H1 (cell line): Measurements from ENCODE around the gene MAP2K5.

Experiments used
- CHD1 ChIP-seq: IDR thresholded peaks from 2 replicates; pipeline ENCODE4 v1.6.1; 2012; ENCODE audit warnings: low read depth, low read length, improper control_type of control experiment
- CREB1 ChIP-seq: IDR thresholded peaks from 2 replicates; pipeline ENCODE4 v1.6.1; 2012; ENCODE audit warnings: inconsistent platforms
- CTCF ChIP-seq, 3 experiments: IDR thresholded peaks; 1 replicate in 2 of 3; 2 replicates in 1 of 3; pipeline versions ENCODE4 v1.5.1 to v1.6.1; 2011; ENCODE audit warnings: low read length in 3 of 3, mild to moderate bottlenecking in 3 of 3, inconsistent platforms in 2 of 3, low read depth in 1 of 3, moderate library complexity in 1 of 3; ENCODE audit not compliant: insufficient read depth in 1 of 3; ENCODE audit errors: control extremely low read depth in 1 of 3
- EP300 ChIP-seq, 2 experiments: IDR thresholded peaks; 1 replicate in 1 of 2; 2 replicates in 1 of 2; pipeline ENCODE4 v1.6.1; 2011 to 2012; ENCODE audit warnings: low read depth in 2 of 2, low read length in 2 of 2, mild to moderate bottlenecking in 2 of 2, borderline replicate concordance in 1 of 2, inconsistent platforms in 1 of 2, moderate library complexity in 1 of 2
- EZH2 ChIP-seq: fragments of 200-600 bp; sonication (generic); IDR thresholded peaks from 2 replicates; pipeline ENCODE4 v1.7.1; 2012; ENCODE audit warnings: low read depth, mild to moderate bottlenecking, moderate library complexity, low read length, inconsistent platforms; ENCODE audit not compliant: severe bottlenecking
- KDM1A ChIP-seq: fragments of 200-600, 300-600 bp; sonication (generic); IDR thresholded peaks from 2 replicates; pipeline ENCODE4 v1.7.1; 2016; ENCODE audit warnings: mild to moderate bottlenecking, low read length, borderline replicate concordance
- POLR2A ChIP-seq, 2 experiments: IDR thresholded peaks; 1 replicate in 1 of 2; 2 replicates in 1 of 2; pipeline ENCODE4 v1.6.1; 2011; ENCODE audit warnings: low read depth in 2 of 2, low read length in 2 of 2, mild to moderate bottlenecking in 2 of 2; ENCODE audit errors: control extremely low read depth in 1 of 2
- POLR2AphosphoS5 ChIP-seq: IDR thresholded peaks from 2 replicates; pipeline ENCODE4 v1.6.1; 2011; ENCODE audit warnings: low read depth, low read length
- RAD21 ChIP-seq, 2 experiments: IDR thresholded peaks in 1 of 2; conservative IDR thresholded peaks in 1 of 2; 2 replicates each; pipeline ENCODE4 v1.6.1; 2011; ENCODE audit warnings: low read depth in 2 of 2, low read length in 2 of 2, improper control_type of control experiment in 1 of 2, inconsistent platforms in 1 of 2, mild to moderate bottlenecking in 1 of 2, moderate library complexity in 1 of 2
- SIN3A ChIP-seq, 2 experiments: IDR thresholded peaks in 1 of 2; conservative IDR thresholded peaks in 1 of 2; 2 replicates each; pipeline ENCODE4 v1.6.1; 2011 to 2012; ENCODE audit warnings: low read length in 2 of 2, improper control_type of control experiment in 1 of 2, low read depth in 1 of 2, mild to moderate bottlenecking in 1 of 2
- TAF7 ChIP-seq: optimal IDR thresholded peaks from 2 replicates; pipeline ENCODE3; 2011; ENCODE audit warnings: low read depth, mild to moderate bottlenecking, inconsistent platforms, low read length, moderate library complexity, borderline replicate concordance
- YY1 ChIP-seq: IDR thresholded peaks from 2 replicates; pipeline ENCODE4 v1.6.1; 2011; ENCODE audit warnings: low read depth, mild to moderate bottlenecking, low read length

GRCh38 chr15:67723294-67724024 is 181.0 kb downstream of the MAP2K5 start:
- TF ChIP-seq POLR2A (IDR thresholded peaks at IDR 0.05; ENCODE audit: control extremely low read depth in 1 of 2, low read depth in 2 of 2, low read length in 2 of 2) (no peak), POLR2AphosphoS5 (no peak), YY1 (no peak), EZH2 (no peak), EP300 (IDR thresholded peaks at IDR 0.05; ENCODE audit: borderline replicate concordance in 1 of 2, low read depth in 2 of 2, low read length in 2 of 2) (no peak), CTCF (IDR thresholded peaks at IDR 0.05; ENCODE audit: control extremely low read depth in 1 of 3, insufficient read depth in 1 of 3, low read depth in 1 of 3, low read length in 3 of 3) (no peak), SIN3A (conservative IDR thresholded peaks at IDR 0.05 in 1 of 2, IDR thresholded peaks at IDR 0.05 in 1 of 2; ENCODE audit: low read depth in 1 of 2, low read length in 2 of 2) (no peak), KDM1A (no peak), TAF7 (no peak), CHD1 (no peak), RAD21 (IDR thresholded peaks at IDR 0.05 in 1 of 2, conservative IDR thresholded peaks at IDR 0.05 in 1 of 2; ENCODE audit: low read depth in 2 of 2, low read length in 2 of 2) (no peak), CREB1 (no peak)
